Measurements from ENCODE around the gene ZNF277. TPM values are rescaled to one million over a fixed set of nuclear protein-coding genes. Genes with fewer than 3 reads are reported as not detected.

ZNF277 gene
- total and polyA plus RNA-seq, 7 experiments from 2014 or later, result 19.5 to 38.8 (median 25.9) TPM

DNA sequence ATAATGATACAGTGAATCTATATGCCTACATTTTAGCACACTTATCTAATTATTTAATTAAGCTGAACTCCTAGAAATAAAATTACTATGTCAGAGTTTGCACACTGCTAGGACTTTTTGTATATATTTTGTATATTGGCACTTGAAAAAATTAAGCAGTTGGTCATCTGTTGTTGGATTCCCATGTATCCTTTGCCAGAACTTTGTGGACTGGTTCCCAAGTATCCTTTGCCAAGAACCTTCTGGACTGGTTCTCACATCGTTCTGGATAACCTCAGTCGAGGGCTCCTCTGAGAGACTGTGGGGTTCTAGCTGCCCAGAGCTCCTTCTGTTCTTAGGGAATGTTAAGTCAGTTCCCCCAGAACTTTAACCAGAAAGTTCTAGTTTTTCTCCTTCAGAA lies 135.0 kb downstream of the ZNF277 start:
- H3K36me3 ChIP-seq (ENCODE audit: control insufficient read depth in 2 of 3, insufficient read depth in 3 of 3, low read length in 3 of 3), result peaks cover 0 to 52% (median 0%) of the 10 kb centered on the region in 3 experiments
- H3K36me3 Mint-ChIP-seq, result peaks cover 13 to 85% (median 82%) of the 10 kb centered on the region in 5 donors

DNA sequence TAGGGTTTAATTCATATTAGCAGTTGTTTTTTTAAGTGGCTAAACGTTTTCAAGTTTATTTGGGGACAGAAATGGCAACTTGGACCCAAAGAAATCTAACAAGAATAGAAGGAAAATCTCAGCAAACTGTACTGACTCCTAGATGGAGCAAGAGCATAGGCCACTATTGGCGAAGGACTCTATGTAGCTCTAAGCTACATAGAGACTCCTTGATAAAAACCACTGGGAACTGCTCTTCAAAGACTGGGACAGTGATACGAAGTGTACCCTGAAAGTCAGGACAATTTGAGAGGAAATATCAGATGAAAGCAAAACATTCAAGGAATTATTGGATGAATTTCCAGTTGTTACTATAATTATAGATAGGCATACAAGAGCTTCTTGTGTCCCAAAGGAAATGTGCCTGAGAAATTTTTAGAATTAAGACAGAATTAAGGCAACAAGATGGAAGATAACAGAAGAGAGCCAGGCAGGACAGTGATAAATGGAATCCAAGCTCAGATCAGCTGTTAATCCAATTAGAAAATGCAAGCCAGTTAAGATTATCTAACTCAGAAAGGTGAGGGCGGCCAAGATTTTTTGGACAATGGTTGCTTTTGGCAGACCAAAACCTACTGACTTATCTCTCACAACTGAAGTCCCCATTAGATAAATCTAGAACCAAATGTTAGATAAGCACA lies 140.0 kb downstream of the ZNF277 start:
- no peak overlapping the region for H3K4me3 Mint-ChIP-seq
- H3K4me1 Mint-ChIP-seq, result peaks cover 0 to 8% (median 5%) of the 10 kb centered on the region in 7 donors
- POLR2A ChIA-PET, result no interaction called here
- no peak for DNase-seq
- Histone ChIP-seq H3K4me1 (ENCODE audit: control insufficient read depth in 2 of 2, insufficient read depth in 2 of 2, low read length in 2 of 2) (no peaks in the 10 kb centered on the region), H3K36me3 (ENCODE audit: control insufficient read depth in 2 of 3, insufficient read depth in 3 of 3, low read length in 3 of 3) (peaks cover 0 to 21% (median 0%) of the 10 kb centered on the region in 3 experiments), H3K27me3 (ENCODE audit: control insufficient read depth in 2 of 2, insufficient read depth in 2 of 2, low read length in 2 of 2) (no peaks in the 10 kb centered on the region), H3K4me3 (ENCODE audit: low read length) (no peak overlapping the region), H3K9me3 (ENCODE audit: control insufficient read depth in 2 of 3, low read length in 3 of 3) (peaks cover 0 to 22% (median 6%) of the 10 kb centered on the region in 3 experiments), H3K27ac (ENCODE audit: low read depth, low read length) (no peak overlapping the region)
- H3K27ac Mint-ChIP-seq, result no peak overlapping the region
- intact Hi-C loops (cut with micrococcal nuclease), result no loop called here
- no peaks in the 10 kb centered on the region for H3K27me3 Mint-ChIP-seq
- CTCF ChIA-PET, result no interaction called here
- peaks cover 13 to 54% (median 49%) of the 10 kb centered on the region in 5 donors for H3K36me3 Mint-ChIP-seq
- peaks cover 0 to 67% (median 26%) of the 10 kb centered on the region in 11 donors for H3K9me3 Mint-ChIP-seq
- ATAC-seq, result no peak

More for the DNA sequence above, 135.0 kb downstream of the ZNF277 start:
- intact Hi-C loops (cut with micrococcal nuclease), result no loop called here
- Histone ChIP-seq H3K4me1 (ENCODE audit: control insufficient read depth in 2 of 2, insufficient read depth in 2 of 2, low read length in 2 of 2) (no peaks in the 10 kb centered on the region), H3K9me3 (ENCODE audit: control insufficient read depth in 2 of 3, low read length in 3 of 3) (no peaks in the 10 kb centered on the region), H3K4me3 (ENCODE audit: low read length) (no peak overlapping the region), H3K27me3 (ENCODE audit: control insufficient read depth in 2 of 2, insufficient read depth in 2 of 2, low read length in 2 of 2) (no peaks in the 10 kb centered on the region), H3K27ac (ENCODE audit: low read depth, low read length) (no peak overlapping the region)
- Mint-ChIP-seq H3K27me3 (no peaks in the 10 kb centered on the region), H3K27ac (no peak overlapping the region), H3K9me3 (peaks cover 0 to 19% (median 7%) of the 10 kb centered on the region in 11 donors), H3K4me3 (no peak overlapping the region), H3K4me1 (peaks cover 0 to 1% (median 0%) of the 10 kb centered on the region in 7 donors)
- POLR2A ChIA-PET, result no interaction called here
- ATAC-seq, result no peak
- no peak for DNase-seq
- CTCF ChIA-PET, result no interaction called here

DNA sequence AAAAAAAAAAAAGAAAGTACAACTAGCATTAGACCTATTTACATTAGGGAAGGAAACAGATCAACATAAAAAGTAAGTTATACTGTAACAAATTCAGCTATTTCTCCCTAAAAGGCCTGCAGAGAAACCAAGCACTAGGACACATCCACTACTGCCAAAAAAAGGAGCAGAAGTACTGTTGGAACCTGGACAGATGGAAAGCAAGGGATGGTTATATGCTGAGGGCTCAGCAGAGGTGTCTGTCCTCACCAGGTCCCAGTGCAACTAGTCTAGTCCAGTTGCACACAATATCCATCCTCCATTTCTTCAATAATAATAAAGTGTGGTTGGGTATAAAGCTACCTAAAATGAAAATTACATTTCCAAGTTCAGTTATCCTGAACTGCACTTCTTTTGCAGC lies 140.6 kb downstream of the ZNF277 start:
- H3K9me3 ChIP-seq (ENCODE audit: control insufficient read depth in 2 of 3, low read length in 3 of 3), result peaks cover 0 to 27% (median 6%) of the 10 kb centered on the region in 3 experiments
- Mint-ChIP-seq H3K27ac (no peak overlapping the region), H3K27me3 (no peaks in the 10 kb centered on the region), H3K9me3 (peaks cover 0 to 71% (median 26%) of the 10 kb centered on the region in 11 donors), H3K4me3 (no peak overlapping the region), H3K36me3 (peaks cover 13 to 48% (median 45%) of the 10 kb centered on the region in 5 donors), H3K4me1 (peaks cover 0 to 8% (median 5%) of the 10 kb centered on the region in 7 donors)
- no peaks in the 10 kb centered on the region for H3K27me3 ChIP-seq (ENCODE audit: control insufficient read depth in 2 of 2, insufficient read depth in 2 of 2, low read length in 2 of 2)
- no peak overlapping the region for H3K27ac ChIP-seq (ENCODE audit: low read depth, low read length)
- no peak for DNase-seq
- intact Hi-C loops (cut with micrococcal nuclease), result no loop called here
- no peaks in the 10 kb centered on the region for H3K4me1 ChIP-seq (ENCODE audit: control insufficient read depth in 2 of 2, insufficient read depth in 2 of 2, low read length in 2 of 2)
- no peak overlapping the region for H3K4me3 ChIP-seq (ENCODE audit: low read length)
- no peak for ATAC-seq
- H3K36me3 ChIP-seq (ENCODE audit: control insufficient read depth in 2 of 3, insufficient read depth in 3 of 3, low read length in 3 of 3), result peaks cover 0 to 16% (median 0%) of the 10 kb centered on the region in 3 experiments
- ChIA-PET POLR2A (no interaction called here), CTCF (no interaction called here)

DNA sequence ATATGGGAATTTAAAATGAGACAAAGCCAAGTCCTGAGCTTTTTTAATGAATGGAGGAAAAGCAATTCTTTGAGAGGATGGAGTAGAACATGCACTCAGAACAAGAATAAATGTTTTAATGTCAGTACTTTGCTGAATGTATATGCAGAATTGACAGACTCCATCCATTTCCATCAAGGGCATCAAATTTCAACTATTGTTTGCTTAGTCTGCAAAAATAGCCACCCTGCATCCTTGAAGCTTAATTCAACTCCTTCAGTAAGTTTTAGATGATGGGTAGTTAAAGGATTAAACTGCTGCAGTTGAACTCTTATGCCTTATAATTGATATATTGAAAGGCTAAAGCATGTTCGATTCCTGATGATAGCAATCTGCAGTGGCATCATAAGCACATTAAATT lies 144.1 kb downstream of the ZNF277 start:
- ChIA-PET CTCF (interaction anchor here (0.7 kb wide), 1 partner anchor 10 kb away, joined by 3 read pairs; no protein-coding TSS in a partner anchor), POLR2A (no interaction called here)
- ATAC-seq, result no peak
- Histone ChIP-seq H3K4me1 (ENCODE audit: control insufficient read depth in 2 of 2, insufficient read depth in 2 of 2, low read length in 2 of 2) (no peaks in the 10 kb centered on the region), H3K4me3 (ENCODE audit: low read length) (no peak overlapping the region), H3K36me3 (ENCODE audit: control insufficient read depth in 2 of 3, insufficient read depth in 3 of 3, low read length in 3 of 3) (no peaks in the 10 kb centered on the region), H3K9me3 (ENCODE audit: control insufficient read depth in 2 of 3, low read length in 3 of 3) (peaks cover 0 to 27% (median 6%) of the 10 kb centered on the region in 3 experiments), H3K27me3 (ENCODE audit: control insufficient read depth in 2 of 2, insufficient read depth in 2 of 2, low read length in 2 of 2) (no peaks in the 10 kb centered on the region), H3K27ac (ENCODE audit: low read depth, low read length) (no peak overlapping the region)
- Mint-ChIP-seq H3K4me3 (no peak overlapping the region), H3K27ac (no peak overlapping the region), H3K27me3 (peaks cover 1 to 9% (median 7%) of the 10 kb centered on the region in 5 donors), H3K9me3 (peaks cover 0 to 81% (median 27%) of the 10 kb centered on the region in 11 donors), H3K4me1 (peaks cover 0 to 13% (median 7%) of the 10 kb centered on the region in 7 donors), H3K36me3 (peaks cover 4 to 24% (median 18%) of the 10 kb centered on the region in 5 donors)
- intact Hi-C loops (cut with micrococcal nuclease), result no loop called here
- no peak for DNase-seq

DNA sequence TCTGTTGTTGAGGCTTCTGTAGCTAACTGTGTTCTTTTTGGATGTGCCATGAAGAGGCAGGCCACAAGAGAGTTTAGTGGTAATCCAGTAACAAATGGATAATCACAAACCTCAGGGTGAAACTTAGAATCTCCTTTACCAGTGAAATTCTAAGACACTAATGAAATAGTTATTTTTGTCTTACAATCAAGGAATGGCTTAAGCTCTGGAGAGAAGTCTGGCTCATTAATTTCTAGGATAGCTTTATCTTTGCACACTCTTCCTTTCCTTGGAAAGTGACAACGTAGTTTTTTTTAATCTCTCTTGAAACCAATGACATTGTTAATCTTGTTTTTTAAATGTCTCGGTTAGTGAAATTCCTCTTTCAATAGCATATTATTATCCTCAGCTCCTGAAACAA lies 150.1 kb downstream of the ZNF277 start:
- peaks cover 3 to 41% (median 23%) of the 10 kb centered on the region in 5 donors for H3K27me3 Mint-ChIP-seq
- DNase-seq, result no peak
- H3K4me3 Mint-ChIP-seq, result no peak overlapping the region
- H3K9me3 Mint-ChIP-seq, result peaks cover 0 to 31% (median 5%) of the 10 kb centered on the region in 11 donors
- Histone ChIP-seq H3K4me1 (ENCODE audit: control insufficient read depth in 2 of 2, insufficient read depth in 2 of 2, low read length in 2 of 2) (no peaks in the 10 kb centered on the region), H3K27ac (ENCODE audit: low read depth, low read length) (no peak overlapping the region), H3K4me3 (ENCODE audit: low read length) (no peak overlapping the region), H3K9me3 (ENCODE audit: control insufficient read depth in 2 of 3, low read length in 3 of 3) (peaks cover 0 to 3% (median 0%) of the 10 kb centered on the region in 3 experiments), H3K36me3 (ENCODE audit: control insufficient read depth in 2 of 3, insufficient read depth in 3 of 3, low read length in 3 of 3) (no peaks in the 10 kb centered on the region), H3K27me3 (ENCODE audit: control insufficient read depth in 2 of 2, insufficient read depth in 2 of 2, low read length in 2 of 2) (no peaks in the 10 kb centered on the region)
- peaks cover 0 to 8% (median 0%) of the 10 kb centered on the region in 7 donors for H3K4me1 Mint-ChIP-seq
- POLR2A ChIA-PET, result no interaction called here
- H3K36me3 Mint-ChIP-seq, result peaks cover 0 to 10% (median 0%) of the 10 kb centered on the region in 5 donors
- intact Hi-C loops (cut with micrococcal nuclease), result no loop called here
- CTCF ChIA-PET, result no interaction called here
- no peak for ATAC-seq
- H3K27ac Mint-ChIP-seq, result no peak overlapping the region

DNA sequence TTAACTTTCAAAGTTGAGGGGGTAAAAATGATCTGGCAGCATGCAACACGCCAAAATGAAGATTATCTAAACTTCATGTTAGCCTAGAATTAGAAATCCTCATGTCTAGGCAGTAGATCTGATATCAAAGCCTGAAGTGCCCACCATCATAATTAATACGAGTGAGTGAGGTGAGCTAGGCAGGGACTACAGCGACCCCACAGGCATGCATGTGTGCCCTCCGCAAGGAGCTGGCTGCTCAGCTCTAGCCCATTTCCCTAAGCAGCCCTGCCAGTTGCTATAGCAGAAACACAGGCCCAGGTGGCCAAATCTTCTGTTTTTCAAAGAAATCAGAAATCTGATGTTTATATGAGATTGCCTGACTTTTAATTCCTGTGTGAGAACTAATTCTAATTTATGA lies 150.6 kb downstream of the ZNF277 start:
- peaks cover 0 to 10% (median 0%) of the 10 kb centered on the region in 5 donors for H3K36me3 Mint-ChIP-seq
- DNase-seq (no peak), ATAC-seq (no peak)
- no peak overlapping the region for H3K27ac Mint-ChIP-seq
- no peak overlapping the region for H3K27ac ChIP-seq (ENCODE audit: low read depth, low read length)
- H3K27me3 ChIP-seq (ENCODE audit: control insufficient read depth in 2 of 2, insufficient read depth in 2 of 2, low read length in 2 of 2), result no peaks in the 10 kb centered on the region
- no peaks in the 10 kb centered on the region for H3K36me3 ChIP-seq (ENCODE audit: control insufficient read depth in 2 of 3, insufficient read depth in 3 of 3, low read length in 3 of 3)
- intact Hi-C loops (cut with micrococcal nuclease), result no loop called here
- ChIA-PET POLR2A (no interaction called here), CTCF (no interaction called here)
- H3K9me3 Mint-ChIP-seq, result peaks cover 0 to 25% (median 5%) of the 10 kb centered on the region in 11 donors
- no peaks in the 10 kb centered on the region for H3K9me3 ChIP-seq (ENCODE audit: control insufficient read depth in 2 of 3, low read length in 3 of 3)
- H3K27me3 Mint-ChIP-seq, result peaks cover 3 to 44% (median 26%) of the 10 kb centered on the region in 5 donors
- peaks cover 0 to 8% (median 0%) of the 10 kb centered on the region in 7 donors for H3K4me1 Mint-ChIP-seq
- no peak overlapping the region for H3K4me3 Mint-ChIP-seq
- no peak overlapping the region for H3K4me3 ChIP-seq (ENCODE audit: low read length)
- H3K4me1 ChIP-seq (ENCODE audit: control insufficient read depth in 2 of 2, insufficient read depth in 2 of 2, low read length in 2 of 2), result no peaks in the 10 kb centered on the region

DNA sequence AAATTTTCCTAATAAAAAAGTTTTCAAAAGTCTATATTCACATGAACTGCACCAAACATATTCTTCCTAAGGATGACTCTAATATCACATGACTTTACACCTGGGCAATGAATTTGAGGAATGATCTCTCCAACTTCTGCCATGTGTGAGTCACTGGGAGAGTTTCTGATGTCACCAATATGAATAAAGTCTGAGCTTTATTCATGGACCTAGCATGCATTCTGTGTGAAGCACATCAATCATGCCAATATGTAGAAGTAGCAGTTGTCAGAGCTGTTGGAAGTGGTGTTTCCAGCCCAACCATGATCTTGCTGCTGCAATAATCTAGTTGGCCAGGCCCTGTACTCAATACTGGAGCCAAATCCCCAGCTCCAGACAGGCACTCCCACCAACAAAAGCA lies 152.0 kb downstream of the ZNF277 start:
- Histone ChIP-seq H3K36me3 (ENCODE audit: control insufficient read depth in 2 of 3, insufficient read depth in 3 of 3, low read length in 3 of 3) (no peaks in the 10 kb centered on the region), H3K27ac (ENCODE audit: low read depth, low read length) (no peak overlapping the region), H3K4me1 (ENCODE audit: control insufficient read depth in 2 of 2, insufficient read depth in 2 of 2, low read length in 2 of 2) (no peaks in the 10 kb centered on the region), H3K27me3 (ENCODE audit: control insufficient read depth in 2 of 2, insufficient read depth in 2 of 2, low read length in 2 of 2) (no peaks in the 10 kb centered on the region), H3K4me3 (ENCODE audit: low read length) (no peak overlapping the region), H3K9me3 (ENCODE audit: control insufficient read depth in 2 of 3, low read length in 3 of 3) (no peaks in the 10 kb centered on the region)
- POLR2A ChIA-PET, result no interaction called here
- peaks cover 0 to 12% (median 0%) of the 10 kb centered on the region in 11 donors for H3K9me3 Mint-ChIP-seq
- no peak overlapping the region for H3K27ac Mint-ChIP-seq
- ATAC-seq, result no peak
- no peak overlapping the region for H3K4me3 Mint-ChIP-seq
- CTCF ChIA-PET, result no interaction called here
- peaks cover 3 to 46% (median 28%) of the 10 kb centered on the region in 5 donors for H3K27me3 Mint-ChIP-seq
- DNase-seq, result no peak
- H3K36me3 Mint-ChIP-seq, result peaks cover 0 to 6% (median 0%) of the 10 kb centered on the region in 5 donors
- H3K4me1 Mint-ChIP-seq, result peaks cover 0 to 3% (median 0%) of the 10 kb centered on the region in 7 donors
- intact Hi-C loops (cut with micrococcal nuclease), result no loop called here
